Neuronal stem cell (in vitro differentiated cells): ENCODE results near the gene SERBP1.

Experiments
- DNase-seq: peaks from one replicate; pipeline ENCODE4 v3.0.0-alpha.2; 2013; ENCODE audit warnings: low spot score
- H2AFZ ChIP-seq: one replicate; pipeline ENCODE4 v1.6.1; 2013; ENCODE audit warnings: mild to moderate bottlenecking, low read length, inconsistent platforms
- H2AK5ac ChIP-seq: 2 replicates; pipeline ENCODE4 v1.6.1; 2013; ENCODE audit warnings: low read depth, mild to moderate bottlenecking, inconsistent platforms, low read length, moderate library complexity, mixed read lengths
- H2BK120ac ChIP-seq: 2 replicates; pipeline ENCODE4 v1.6.1; 2013; ENCODE audit warnings: low read depth, mild to moderate bottlenecking, inconsistent platforms, low read length, moderate library complexity, mixed read lengths
- H2BK12ac ChIP-seq: one replicate; pipeline ENCODE4 v1.6.1; 2013; ENCODE audit warnings: low read length, inconsistent platforms
- H2BK15ac ChIP-seq: 2 replicates; pipeline ENCODE4 v1.6.1; 2013; ENCODE audit warnings: mild to moderate bottlenecking, low read length, inconsistent platforms, mixed read lengths
- H2BK5ac ChIP-seq: one replicate; pipeline ENCODE4 v1.6.1; 2013; ENCODE audit warnings: inconsistent platforms, mild to moderate bottlenecking, low read length, moderate library complexity
- H3K14ac ChIP-seq: one replicate; pipeline ENCODE4 v1.6.1; 2013; ENCODE audit warnings: low read length, inconsistent platforms
- H3K18ac ChIP-seq: 2 replicates; pipeline ENCODE4 v1.6.1; 2013; ENCODE audit warnings: low read length, inconsistent platforms
- H3K23ac ChIP-seq: 2 replicates; pipeline ENCODE4 v1.6.1; 2013; ENCODE audit warnings: low read depth, mild to moderate bottlenecking, mixed read lengths, low read length, inconsistent platforms; ENCODE audit not compliant: poor library complexity
- H3K27ac ChIP-seq: replicated peaks from 3 replicates; pipeline ENCODE4 v1.5.1; 2013; ENCODE audit warnings: low read length, inconsistent platforms
- H3K27me3 ChIP-seq, 3 experiments: 2 replicates each; pipeline ENCODE4 v1.6.1; 2013; ENCODE audit warnings: low read length in 3 of 3, mild to moderate bottlenecking in 2 of 3, inconsistent platforms in 1 of 3, low read depth in 1 of 3, mixed read lengths in 1 of 3, moderate library complexity in 1 of 3; ENCODE audit not compliant: control insufficient read depth in 3 of 3, insufficient read depth in 3 of 3
- H3K36me3 ChIP-seq, 2 donors: replicated peaks in 1 of 2; 2 replicates each; pipeline ENCODE4 v1.6.1; 2013; ENCODE audit warnings: low read length in 2 of 2; ENCODE audit not compliant: control insufficient read depth in 2 of 2, insufficient read depth in 2 of 2
- H3K4ac ChIP-seq: 2 replicates; pipeline ENCODE4 v1.6.1; 2013; ENCODE audit warnings: inconsistent platforms, mild to moderate bottlenecking, low read length, moderate library complexity
- H3K4me1 ChIP-seq, 2 donors: 1 replicate in 1 of 2; 2 replicates in 1 of 2; pipeline ENCODE4 v1.6.1; 2013; ENCODE audit warnings: low read length in 2 of 2, low read depth in 1 of 2; ENCODE audit not compliant: control insufficient read depth in 2 of 2, insufficient read depth in 1 of 2
- H3K4me2 ChIP-seq: one replicate; pipeline ENCODE4 v1.6.1; 2013; ENCODE audit warnings: mild to moderate bottlenecking, low read length, inconsistent platforms; ENCODE audit not compliant: insufficient read depth, poor library complexity, severe bottlenecking
- H3K4me3 ChIP-seq, 2 donors: 2 replicates each; pipeline ENCODE4 v1.5.1; 2013; ENCODE audit warnings: low read length in 2 of 2, mild to moderate bottlenecking in 2 of 2, inconsistent platforms in 1 of 2, moderate library complexity in 1 of 2
- H3K79me1 ChIP-seq: one replicate; pipeline ENCODE4 v1.6.1; 2013; ENCODE audit warnings: low read depth, mild to moderate bottlenecking, inconsistent platforms, low read length, moderate library complexity
- H3K9ac ChIP-seq: one replicate; pipeline ENCODE4 v1.6.1; 2013; ENCODE audit warnings: mild to moderate bottlenecking, low read depth, low read length, inconsistent platforms; ENCODE audit not compliant: poor library complexity
- H3K9me3 ChIP-seq, 2 donors: replicated peaks in 1 of 2; 2 replicates each; pipeline versions ENCODE3 to v1.6.1; 2013; ENCODE audit warnings: low read length in 2 of 2, mild to moderate bottlenecking in 2 of 2, inconsistent platforms in 1 of 2, low read depth in 1 of 2, mixed read lengths in 1 of 2, moderate library complexity in 1 of 2; ENCODE audit not compliant: control insufficient read depth in 2 of 2, insufficient read depth in 1 of 2
- H4K8ac ChIP-seq: one replicate; pipeline ENCODE4 v1.6.1; 2013; ENCODE audit warnings: low read depth, mild to moderate bottlenecking, inconsistent platforms, low read length, moderate library complexity
- H4K91ac ChIP-seq: one replicate; pipeline ENCODE4 v1.6.1; 2013; ENCODE audit warnings: low read length, low read depth, mild to moderate bottlenecking, inconsistent platforms; ENCODE audit not compliant: poor library complexity
- WGBS, 2 donors: extraction: QIAGEN DNeasy Blood & Tissue Kit; methylation state at CpG; one replicate each; pipeline ENCODE4 v1.1.7; 2013; ENCODE audit warnings: missing lambda C conversion rate in 2 of 2, mixed read lengths in 1 of 2; ENCODE audit not compliant: insufficient read length in 2 of 2, insufficient replicate concordance in 1 of 2; ENCODE audit errors: extremely low coverage in 2 of 2; 5-methylcytosine and 5-hydroxymethylcytosine counted together

SERBP1 gene

DNA sequence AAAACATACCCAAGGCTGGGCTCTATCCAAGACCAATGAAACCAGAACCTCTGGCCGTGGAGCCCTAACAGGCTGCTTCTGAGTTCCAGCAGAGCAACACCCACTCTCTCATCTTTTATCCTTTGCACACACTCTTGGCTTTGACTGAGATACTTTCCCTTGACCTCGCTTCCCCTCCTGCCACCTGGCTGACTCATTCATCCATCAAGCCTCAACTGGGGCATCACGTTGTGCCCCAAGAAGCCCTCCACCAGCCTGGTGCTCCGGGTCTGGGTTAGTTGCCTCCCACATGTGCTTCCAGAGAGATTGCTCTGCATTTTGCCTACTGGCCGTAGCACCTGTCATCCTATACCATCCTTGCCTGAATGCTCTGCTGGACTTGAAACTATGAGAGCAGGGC is 34.5 kb upstream of the SERBP1 start:
- Histone ChIP-seq H3K4me2 (no peak overlapping the region), H3K9me3 (no peaks in the 10 kb centered on the region), H3K4me1 (peaks cover 3 to 7% of the 10 kb centered on the region in 2 donors), H2AK5ac (peak overlapping the region; percentile 16), H4K8ac (no peak overlapping the region), H2BK120ac (no peak overlapping the region), H2BK5ac (no peak overlapping the region), H3K9ac (no peak overlapping the region), H3K14ac (peak overlapping the region; percentile 73), H4K91ac (no peak overlapping the region), H3K79me1 (no peaks in the 10 kb centered on the region), H3K27me3 (peaks cover 0 to 54% (median 0%) of the 10 kb centered on the region in 3 experiments), H2BK12ac (peak overlapping the region; percentile 50), H3K36me3 (no peaks in the 10 kb centered on the region), H3K4ac (no peak overlapping the region), H3K4me3 (no peak overlapping the region), H3K27ac (no peak overlapping the region), H2BK15ac (no peak overlapping the region), H2AFZ (no peak overlapping the region), H3K23ac (peak overlapping the region; percentile 37), H3K18ac (peak overlapping the region; percentile 7)
- WGBS, 2 donors = no CpG with 5 or more reads among the region's 5 CpGs
- DNase-seq = no peak

DNA sequence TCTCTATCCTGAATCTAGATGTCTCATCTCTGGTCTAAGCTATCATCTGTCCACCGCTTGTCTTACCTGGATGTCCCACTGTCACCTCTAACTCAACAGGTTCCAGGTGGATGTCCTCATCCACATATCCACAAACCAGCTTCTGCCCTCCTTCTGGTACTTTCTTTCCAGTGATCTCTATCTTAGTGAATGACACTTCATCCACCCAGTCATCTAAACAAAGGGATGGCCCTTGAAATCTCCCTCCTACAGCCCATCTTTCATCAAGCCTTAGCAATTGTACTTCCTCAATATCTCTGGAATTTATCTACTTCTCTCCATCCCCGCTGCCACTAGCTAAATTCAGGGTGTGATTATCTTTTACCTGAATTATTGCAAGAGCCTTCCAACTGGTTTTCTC is 33.9 kb upstream of the SERBP1 start:
- Histone ChIP-seq H4K91ac (no peak overlapping the region), H3K9me3 (no peaks in the 10 kb centered on the region), H3K79me1 (no peaks in the 10 kb centered on the region), H3K4me3 (no peak overlapping the region), H3K4ac (no peak overlapping the region), H4K8ac (no peak overlapping the region), H3K4me1 (peaks cover 3 to 8% of the 10 kb centered on the region in 2 donors), H3K9ac (no peak overlapping the region), H3K27ac (no peak overlapping the region), H3K36me3 (no peaks in the 10 kb centered on the region), H3K27me3 (peaks cover 0 to 61% (median 0%) of the 10 kb centered on the region in 3 experiments), H3K23ac (no peak overlapping the region), H2BK5ac (no peak overlapping the region), H2BK15ac (no peak overlapping the region), H2AFZ (no peak overlapping the region), H2BK120ac (no peak overlapping the region), H3K18ac (no peak overlapping the region), H2BK12ac (no peak overlapping the region), H2AK5ac (no peak overlapping the region), H3K14ac (no peak overlapping the region), H3K4me2 (no peak overlapping the region)
- no peak for DNase-seq
- WGBS, 2 donors = no CpG with 5 or more reads among the region's 2 CpGs

DNA sequence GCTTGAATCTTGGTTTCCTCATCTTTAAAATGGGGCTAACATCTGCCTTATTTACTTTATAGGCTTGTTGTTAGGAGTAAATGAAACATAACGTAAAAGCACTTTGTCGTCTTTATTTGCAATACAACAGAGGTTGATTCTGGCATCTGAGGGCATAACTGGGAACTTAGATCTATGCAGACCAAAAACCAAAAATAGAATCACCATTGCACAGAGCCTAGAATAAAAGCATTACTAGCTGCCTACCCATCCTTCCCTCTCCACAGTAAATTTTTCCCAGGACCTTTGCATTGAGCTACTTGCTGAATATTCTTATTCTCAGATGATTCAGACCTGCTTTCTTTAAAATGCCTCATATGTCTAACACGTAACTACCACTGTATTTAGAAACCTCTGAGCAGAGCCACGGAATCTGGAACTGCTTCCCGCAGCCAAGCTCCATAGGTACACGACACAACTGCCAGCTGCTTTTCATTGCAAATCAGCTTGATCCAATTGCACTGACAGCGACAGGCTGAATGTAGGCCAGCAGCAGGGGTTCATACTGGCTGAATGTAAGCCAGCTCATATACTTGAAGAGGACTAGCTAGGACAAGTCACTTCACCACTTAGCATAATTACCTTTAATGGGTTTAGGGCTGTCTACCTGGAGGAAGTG is 33.2 kb upstream of the SERBP1 start:
- Histone ChIP-seq H3K79me1 (no peaks in the 10 kb centered on the region), H3K9me3 (no peaks in the 10 kb centered on the region), H2BK12ac (no peak overlapping the region), H3K4me2 (no peak overlapping the region), H3K27ac (no peak overlapping the region), H3K14ac (no peak overlapping the region), H2BK5ac (no peak overlapping the region), H2AFZ (no peak overlapping the region), H3K4me3 (no peak overlapping the region), H2BK15ac (no peak overlapping the region), H3K9ac (no peak overlapping the region), H4K8ac (no peak overlapping the region), H3K4me1 (peaks cover 3 to 10% of the 10 kb centered on the region in 2 donors), H3K23ac (no peak overlapping the region), H3K4ac (no peak overlapping the region), H2BK120ac (no peak overlapping the region), H3K27me3 (peaks cover 0 to 62% (median 0%) of the 10 kb centered on the region in 3 experiments), H3K18ac (no peak overlapping the region), H3K36me3 (no peaks in the 10 kb centered on the region), H4K91ac (no peak overlapping the region), H2AK5ac (no peak overlapping the region)
- WGBS, 2 donors = no CpG with 5 or more reads among the region's 7 CpGs
- DNase-seq = peak; percentile 11

DNA sequence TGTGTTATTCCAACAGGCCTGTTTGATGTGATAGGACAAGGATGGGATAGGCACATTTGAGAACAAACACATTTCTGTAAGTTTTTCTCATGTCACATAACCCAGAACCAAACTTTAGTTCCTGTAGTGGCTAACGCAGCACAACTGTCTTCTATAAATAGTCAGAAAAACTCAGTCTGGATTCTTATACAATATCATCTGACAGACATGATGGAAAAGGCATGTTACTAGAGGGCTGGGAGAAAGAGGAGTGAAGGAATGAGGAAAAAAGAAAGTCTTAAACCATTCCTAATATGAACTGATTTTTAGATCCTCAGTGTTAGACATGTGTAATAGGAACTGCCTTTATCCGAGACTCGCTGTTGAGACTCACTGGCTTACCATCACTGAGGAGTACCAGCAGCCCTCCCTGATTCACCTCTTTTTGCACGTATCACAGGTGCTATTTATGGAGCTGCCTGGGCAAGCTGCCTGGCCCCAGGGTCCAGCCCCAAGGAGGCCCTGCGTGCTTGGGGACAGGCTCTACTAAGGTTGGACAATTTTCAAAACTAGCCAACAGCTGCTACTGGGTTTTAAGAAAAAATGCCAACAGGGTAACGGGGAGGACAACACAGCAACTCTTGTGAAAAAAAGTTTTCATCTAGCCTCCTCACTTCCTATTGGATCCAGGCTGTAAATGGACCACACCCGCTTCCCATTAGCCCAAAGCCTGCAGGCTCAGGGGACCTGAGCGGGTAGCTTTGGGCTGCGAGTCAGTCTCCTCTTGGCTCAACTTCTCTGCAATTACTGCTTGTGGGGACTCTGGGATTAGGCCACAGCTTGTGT is 30.7 kb upstream of the SERBP1 start:
- no CpG with 5 or more reads among the region's 9 CpGs for WGBS, 2 donors
- Histone ChIP-seq H3K27me3 (peaks cover 0 to 73% (median 0%) of the 10 kb centered on the region in 3 experiments), H4K8ac (no peak overlapping the region), H3K4me2 (no peak overlapping the region), H3K79me1 (no peaks in the 10 kb centered on the region), H3K9me3 (no peaks in the 10 kb centered on the region), H3K23ac (no peak overlapping the region), H2AFZ (no peak overlapping the region), H2BK12ac (no peak overlapping the region), H3K4me1 (peaks cover 3 to 10% of the 10 kb centered on the region in 2 donors), H2BK15ac (no peak overlapping the region), H2BK5ac (no peak overlapping the region), H3K4ac (no peak overlapping the region), H2AK5ac (no peak overlapping the region), H3K14ac (no peak overlapping the region), H3K9ac (no peak overlapping the region), H3K4me3 (no peak overlapping the region), H3K36me3 (no peaks in the 10 kb centered on the region), H3K18ac (no peak overlapping the region), H2BK120ac (no peak overlapping the region), H3K27ac (no peak overlapping the region), H4K91ac (no peak overlapping the region)
- no peak for DNase-seq
